ENCODE results near the gene ASPM.

The ASPM gene

GRCh38 chr1:197096137-197096536 lies 50.3 kb downstream of the ASPM start:
- ChIA-PET POLR2A (ENCODE audit: low non-redundant PET) (no interaction called here), CTCF (interaction anchor here (0.5 kb wide), 1 partner anchor 352 kb away, joined by 3 read pairs; no protein-coding TSS in a partner anchor)
- TF ChIP-seq CTCF (conservative IDR thresholded peaks at IDR 0.05; ENCODE audit: low read depth) = no peak
- DNase-seq (ENCODE audit: low spot score) = no peak
- no peak overlapping the region for H3K27ac ChIP-seq

GRCh38 chr1:197093226-197093885 lies 53.1 kb downstream of the ASPM start:
- CTCF ChIA-PET = interaction anchor here (0.6 to 0.7 kb wide), 2 partner anchors 9 to 1085 kb away, joined by 4 to 5 read pairs; no protein-coding TSS in a partner anchor
- H3K27ac ChIP-seq = no peak overlapping the region
- no peak for TF ChIP-seq CTCF (conservative IDR thresholded peaks at IDR 0.05; ENCODE audit: low read depth)
- POLR2A ChIA-PET (ENCODE audit: low non-redundant PET) = no interaction called here
- peak; percentile 27 for DNase-seq (ENCODE audit: low spot score)

- H3K27ac ChIP-seq = no peak overlapping the region
- POLR2A ChIA-PET (ENCODE audit: low non-redundant PET) = no interaction called here
- no peak for DNase-seq (ENCODE audit: low spot score)
- CTCF ChIA-PET = interaction anchor here (1.1 kb wide), 1 partner anchor 38 kb away, joined by 3 read pairs; no protein-coding TSS in a partner anchor
- TF ChIP-seq CTCF (conservative IDR thresholded peaks at IDR 0.05; ENCODE audit: low read depth) = no peak
Measured at GRCh38 chr1:197092491-197093023, 53.9 kb downstream of the ASPM start.

- DNase-seq (ENCODE audit: low spot score) = no peak
- POLR2A ChIA-PET (ENCODE audit: low non-redundant PET) = no interaction called here
- no peak overlapping the region for H3K27ac ChIP-seq
- TF ChIP-seq CTCF (conservative IDR thresholded peaks at IDR 0.05; ENCODE audit: low read depth) = no peak
- CTCF ChIA-PET = no interaction called here
Measured at GRCh38 chr1:197083474-197083873, 63.0 kb downstream of the ASPM start.

- no peak for TF ChIP-seq CTCF (conservative IDR thresholded peaks at IDR 0.05; ENCODE audit: low read depth)
- H3K27ac ChIP-seq = no peak overlapping the region
- POLR2A ChIA-PET (ENCODE audit: low non-redundant PET) = no interaction called here
- CTCF ChIA-PET = no interaction called here
- no peak for DNase-seq (ENCODE audit: low spot score)
Measured at GRCh38 chr1:197081117-197081753, 65.2 kb downstream of the ASPM start.

- no peak for TF ChIP-seq CTCF (conservative IDR thresholded peaks at IDR 0.05; ENCODE audit: low read depth)
- no peak for DNase-seq (ENCODE audit: low spot score)
- CTCF ChIA-PET = no interaction called here
- H3K27ac ChIP-seq = no peak overlapping the region
- POLR2A ChIA-PET (ENCODE audit: low non-redundant PET) = no interaction called here
Measured at GRCh38 chr1:197080323-197080722, 66.1 kb downstream of the ASPM start.

Measured in RWPE1 (cell line).